Hepatocyte (in vitro differentiated cells): ENCODE measurements around the gene CSRP3. TPM values are rescaled to one million over a fixed set of nuclear protein-coding genes. Genes with fewer than 3 reads are reported as not detected.

Experiments used
- DNase-seq: peaks from one replicate; pipeline ENCODE4 v3.0.0-alpha.2; 2016; ENCODE audit warnings: low spot score
- H2AFZ ChIP-seq: fragments of 200-600 bp; sonication (generic); 2 replicates; pipeline ENCODE4 v1.6.0; 2016; ENCODE audit warnings: antibody characterized with exemption, mild to moderate bottlenecking
- H3K27ac ChIP-seq: fragments of 200-600 bp; sonication (generic); 2 replicates; pipeline ENCODE4 v1.5.1; 2016; ENCODE audit warnings: mild to moderate bottlenecking
- H3K27me3 ChIP-seq: fragments of 200-600 bp; sonication (generic); 2 replicates; pipeline ENCODE4 v1.6.1; 2016
- H3K36me3 ChIP-seq: fragments of 200-600 bp; sonication (generic); replicated peaks from 2 replicates; pipeline ENCODE4 v1.5.1; 2016; ENCODE audit warnings: low read depth; ENCODE audit not compliant: insufficient read depth
- H3K4me1 ChIP-seq: fragments of 200-600 bp; sonication (generic); 2 replicates; pipeline ENCODE4 v1.5.1; 2016; ENCODE audit warnings: mild to moderate bottlenecking, moderate library complexity; ENCODE audit not compliant: insufficient read depth
- H3K4me2 ChIP-seq: fragments of 200-600 bp; sonication (generic); 2 replicates; pipeline ENCODE4 v1.6.0; 2016
- H3K4me3 ChIP-seq: fragments of 200-600 bp; sonication (generic); 2 replicates; pipeline ENCODE4 v1.5.1; 2016; ENCODE audit warnings: mild to moderate bottlenecking
- H3K79me2 ChIP-seq: fragments of 200-600 bp; sonication (generic); 2 replicates; pipeline ENCODE4 v1.6.0; 2017; ENCODE audit warnings: mild to moderate bottlenecking
- H3K9me2 ChIP-seq: fragments of 200-600 bp; sonication (generic); replicated peaks from 2 replicates; pipeline ENCODE4 v1.6.0; 2017; ENCODE audit warnings: mild to moderate bottlenecking; ENCODE audit not compliant: insufficient read depth
- H3K9me3 ChIP-seq: fragments of 200-600 bp; sonication (generic); 2 replicates; pipeline ENCODE4 v1.5.1; 2016; ENCODE audit warnings: low read depth, mild to moderate bottlenecking
- H4K20me1 ChIP-seq: fragments of 200-600 bp; sonication (generic); 2 replicates; pipeline ENCODE4 v1.6.0; 2016; ENCODE audit warnings: mild to moderate bottlenecking; ENCODE audit not compliant: insufficient read depth, poor library complexity, severe bottlenecking
- EZH2 ChIP-seq: fragments of 200-600 bp; sonication (generic); IDR thresholded peaks from 2 replicates; pipeline ENCODE4 v1.6.1; 2016; ENCODE audit warnings: antibody characterized with exemption, mild to moderate bottlenecking, borderline replicate concordance
- EZH2phosphoT487 ChIP-seq: fragments of 200-600 bp; sonication (generic); IDR thresholded peaks from one replicate; pipeline ENCODE4 v1.6.1; 2018; ENCODE audit warnings: antibody characterized with exemption, mild to moderate bottlenecking, low read depth, moderate library complexity; ENCODE audit not compliant: unreplicated experiment, severe bottlenecking
- WGBS: methylation state at CpG from one replicate; pipeline ENCODE4 v1.1.6; 2016; ENCODE audit warnings: low lambda C conversion rate; ENCODE audit errors: missing lambda C conversion rate; 5-methylcytosine and 5-hydroxymethylcytosine counted together
- polyA plus RNA-seq: library from polyadenylated mRNA; unstranded; fragments of >200 nt; fragmentation: Nextera tagmentation; extraction: Ambion mirVana; gene quantifications from 2 replicates; pipeline ENCODE4 v1.2.1, GENCODE V29; 2016
- total RNA-seq: library from RNA; depleted of rRNA; stranded (reverse); fragments of >200 nt; gene quantifications from 2 replicates; pipeline ENCODE4 v1.2.3, GENCODE V29; 2014
- TF ChIP-seq, protein P1 (sequence below): fragments of 200-600 bp; sonication (generic); IDR thresholded peaks from 2 replicates; pipeline ENCODE4 v1.5.1; 2016; ENCODE audit warnings: antibody characterized with exemption, mild to moderate bottlenecking; ENCODE audit not compliant: poor library complexity

The CSRP3 gene
- total and polyA plus RNA-seq, 2 experiments from 2014 or later: 0.41 TPM; not detected in 1

DNA sequence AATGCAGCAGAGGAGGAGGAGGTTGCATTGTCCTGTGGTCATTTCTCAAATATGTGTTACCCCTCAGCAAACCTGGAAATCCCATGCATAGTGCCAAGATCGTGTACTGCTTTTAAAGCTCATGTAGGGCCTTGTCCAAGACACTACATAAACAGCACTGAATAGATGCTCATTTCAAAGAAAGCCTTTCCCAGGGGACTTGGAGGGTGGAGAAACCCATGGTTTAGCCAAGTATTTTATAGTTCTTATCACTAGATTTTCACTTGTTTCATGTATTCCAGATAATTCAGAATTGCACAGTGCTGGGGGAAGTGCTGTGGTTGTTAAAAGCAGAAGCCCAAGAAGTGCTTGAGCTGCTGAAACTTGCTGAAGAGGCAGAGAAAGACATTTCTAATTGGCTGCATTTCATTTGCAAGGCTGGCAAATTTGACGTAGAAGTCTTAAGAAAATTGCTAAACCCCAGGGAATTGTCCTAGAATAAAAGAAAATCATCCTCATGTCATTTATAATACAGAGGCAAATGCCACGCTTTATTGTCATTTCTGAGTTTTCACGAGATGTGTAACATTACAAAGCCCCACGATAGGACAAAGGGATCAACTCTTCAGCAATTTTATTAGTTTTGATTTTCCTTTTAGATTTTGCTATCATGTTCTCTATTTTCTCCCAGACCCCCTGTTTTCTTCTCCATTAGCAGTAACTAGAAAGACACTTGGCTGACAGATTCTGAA, 20.1 kb downstream of the CSRP3 start:
- Histone ChIP-seq H2AFZ (no peak overlapping the region), H3K4me1 (no peaks in the 10 kb centered on the region), H3K27me3 (no peaks in the 10 kb centered on the region), H4K20me1 (no peaks in the 10 kb centered on the region), H3K4me2 (no peak overlapping the region), H3K9me3 (no peaks in the 10 kb centered on the region), H3K36me3 (no peaks in the 10 kb centered on the region), H3K9me2 (no peaks in the 10 kb centered on the region), H3K4me3 (no peak overlapping the region), H3K79me2 (no peaks in the 10 kb centered on the region), H3K27ac (no peak overlapping the region)
- DNase-seq: no peak
- 87% methylated on average over 5 of the region's 5 CpGs for WGBS
- TF ChIP-seq EZH2phosphoT487 (no peak), EZH2 (no peak)
- TF ChIP-seq, protein P1, sequence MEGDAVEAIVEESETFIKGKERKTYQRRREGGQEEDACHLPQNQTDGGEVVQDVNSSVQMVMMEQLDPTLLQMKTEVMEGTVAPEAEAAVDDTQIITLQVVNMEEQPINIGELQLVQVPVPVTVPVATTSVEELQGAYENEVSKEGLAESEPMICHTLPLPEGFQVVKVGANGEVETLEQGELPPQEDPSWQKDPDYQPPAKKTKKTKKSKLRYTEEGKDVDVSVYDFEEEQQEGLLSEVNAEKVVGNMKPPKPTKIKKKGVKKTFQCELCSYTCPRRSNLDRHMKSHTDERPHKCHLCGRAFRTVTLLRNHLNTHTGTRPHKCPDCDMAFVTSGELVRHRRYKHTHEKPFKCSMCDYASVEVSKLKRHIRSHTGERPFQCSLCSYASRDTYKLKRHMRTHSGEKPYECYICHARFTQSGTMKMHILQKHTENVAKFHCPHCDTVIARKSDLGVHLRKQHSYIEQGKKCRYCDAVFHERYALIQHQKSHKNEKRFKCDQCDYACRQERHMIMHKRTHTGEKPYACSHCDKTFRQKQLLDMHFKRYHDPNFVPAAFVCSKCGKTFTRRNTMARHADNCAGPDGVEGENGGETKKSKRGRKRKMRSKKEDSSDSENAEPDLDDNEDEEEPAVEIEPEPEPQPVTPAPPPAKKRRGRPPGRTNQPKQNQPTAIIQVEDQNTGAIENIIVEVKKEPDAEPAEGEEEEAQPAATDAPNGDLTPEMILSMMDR: no peak

- no peaks in the 10 kb centered on the region for H3K9me2 ChIP-seq
- no peak overlapping the region for H3K27ac ChIP-seq
- 46% methylated on average over 2 of the region's 2 CpGs for WGBS
- TF ChIP-seq EZH2phosphoT487: no peak
- no peak for TF ChIP-seq EZH2
- TF ChIP-seq, protein P1: no peak
- no peak for DNase-seq
- H3K9me3 ChIP-seq: no peaks in the 10 kb centered on the region
- no peaks in the 10 kb centered on the region for H3K36me3 ChIP-seq
- no peaks in the 10 kb centered on the region for H4K20me1 ChIP-seq
- H3K4me2 ChIP-seq: no peak overlapping the region
- no peaks in the 10 kb centered on the region for H3K4me1 ChIP-seq
- H3K27me3 ChIP-seq: no peaks in the 10 kb centered on the region
- no peak overlapping the region for H2AFZ ChIP-seq
- no peak overlapping the region for H3K4me3 ChIP-seq
- H3K79me2 ChIP-seq: no peaks in the 10 kb centered on the region
Observed at GRCh38 chr11:19176629-19177186, 25.1 kb downstream of the CSRP3 start.

- Histone ChIP-seq H3K4me3 (no peak overlapping the region), H3K4me2 (no peak overlapping the region), H3K36me3 (no peaks in the 10 kb centered on the region), H3K27ac (no peak overlapping the region), H3K9me3 (no peaks in the 10 kb centered on the region), H3K79me2 (no peaks in the 10 kb centered on the region), H4K20me1 (no peaks in the 10 kb centered on the region), H2AFZ (no peak overlapping the region), H3K9me2 (no peaks in the 10 kb centered on the region), H3K27me3 (no peaks in the 10 kb centered on the region), H3K4me1 (no peaks in the 10 kb centered on the region)
- TF ChIP-seq EZH2: no peak
- WGBS: 96% methylated on average over 7 of the region's 7 CpGs
- DNase-seq: no peak
Observed at GRCh38 chr11:19173964-19174638, 27.7 kb downstream of the CSRP3 start.

- Histone ChIP-seq H4K20me1 (no peaks in the 10 kb centered on the region), H3K79me2 (no peaks in the 10 kb centered on the region), H3K4me2 (no peak overlapping the region), H3K4me3 (no peak overlapping the region), H3K27ac (no peak overlapping the region), H3K9me2 (no peaks in the 10 kb centered on the region), H3K4me1 (no peaks in the 10 kb centered on the region), H3K27me3 (no peaks in the 10 kb centered on the region), H3K36me3 (no peaks in the 10 kb centered on the region), H2AFZ (no peak overlapping the region), H3K9me3 (no peaks in the 10 kb centered on the region)
- no peak for TF ChIP-seq EZH2phosphoT487
- TF ChIP-seq, protein P1: no peak
- TF ChIP-seq EZH2: no peak
- WGBS: 92% methylated on average over 9 of the region's 9 CpGs
- no peak for DNase-seq
Observed at GRCh38 chr11:19173004-19173689, 28.6 kb downstream of the CSRP3 start.
